GM18870 (cell line): ENCODE measurements around the gene ANK3.

Experiments
- ATAC-seq: cut with Tn5 transposase; IDR thresholded peaks from one replicate; pipeline ENCODE4 v1.9.1; 2021; ENCODE audit warnings: moderate library complexity; ENCODE audit not compliant: unreplicated experiment

The ANK3 gene

GRCh38 chr10:60286559-60286958 lies 103.1 kb downstream of the ANK3 start:
- no peak for ATAC-seq

GRCh38 chr10:60283397-60283796 lies 106.3 kb downstream of the ANK3 start:
- ATAC-seq: no peak

- ATAC-seq: peak; percentile 55
Measured at GRCh38 chr10:60282771-60283353, 106.8 kb downstream of the ANK3 start.

DNA sequence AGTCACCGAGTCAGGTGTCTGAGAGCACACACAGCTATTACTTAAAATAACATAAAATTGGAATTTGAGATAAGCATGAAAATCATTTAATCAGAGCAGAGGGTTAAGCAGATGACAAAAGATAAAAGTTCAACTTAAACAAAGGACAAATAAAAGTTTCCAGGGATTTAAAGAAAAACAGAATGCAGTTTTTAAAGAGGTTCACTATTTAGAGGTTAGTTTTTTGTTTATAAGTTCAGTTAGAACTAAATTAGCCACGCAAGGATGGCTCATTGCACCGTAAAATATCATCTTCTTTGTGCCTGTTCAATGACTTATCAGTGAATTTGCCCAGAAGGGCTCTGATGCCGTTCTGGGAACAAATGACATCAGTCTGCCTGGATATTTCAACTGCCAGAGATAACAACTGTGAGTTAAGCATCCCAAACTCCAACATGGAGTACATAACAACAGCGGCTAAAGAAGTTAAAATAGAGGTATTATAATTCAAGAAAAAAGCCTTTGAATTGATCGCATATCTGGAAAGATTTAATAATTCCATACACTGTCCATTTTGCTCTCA lies 107.8 kb downstream of the ANK3 start:
- ATAC-seq: no peak

GRCh38 chr10:60281331-60281730 lies 108.3 kb downstream of the ANK3 start:
- no peak for ATAC-seq

DNA sequence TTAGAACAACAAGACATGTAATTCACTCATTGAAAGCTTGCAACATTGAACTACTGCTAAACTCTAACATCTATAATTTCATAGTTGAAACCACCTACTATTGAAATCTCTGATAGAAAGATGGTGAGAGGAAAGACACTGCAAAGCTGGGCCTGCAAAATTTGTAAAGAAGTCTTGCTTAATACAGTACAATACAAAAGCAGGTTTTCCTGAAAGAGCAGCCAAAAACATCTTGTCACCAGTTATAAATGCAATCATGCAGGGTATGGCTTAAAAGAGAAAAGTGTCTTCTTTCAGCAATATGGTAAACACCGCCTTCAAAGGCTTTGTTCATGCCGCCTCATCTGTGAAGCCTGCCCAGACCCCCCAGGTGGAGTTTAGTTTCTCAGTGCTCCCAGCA lies 109.2 kb downstream of the ANK3 start:
- ATAC-seq: no peak

DNA sequence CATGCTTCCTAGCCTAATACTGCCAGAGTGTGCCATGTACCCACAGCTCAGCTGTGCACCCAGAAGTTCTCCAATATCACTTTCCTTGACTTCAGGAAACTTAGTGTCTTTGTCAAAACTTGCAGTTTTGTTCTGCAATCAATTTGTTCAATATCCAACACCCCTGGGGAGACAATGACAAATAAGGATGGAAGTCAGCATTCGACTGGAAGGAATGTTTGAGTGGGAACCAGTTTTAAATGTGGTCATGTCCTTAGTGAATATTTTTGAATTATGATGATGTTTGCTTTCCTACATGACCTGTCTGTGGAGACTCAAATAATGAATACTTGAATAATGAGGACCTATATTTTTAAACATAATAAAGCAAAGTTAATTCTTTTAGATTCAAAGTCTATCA lies 112.0 kb downstream of the ANK3 start:
- ATAC-seq: no peak

DNA sequence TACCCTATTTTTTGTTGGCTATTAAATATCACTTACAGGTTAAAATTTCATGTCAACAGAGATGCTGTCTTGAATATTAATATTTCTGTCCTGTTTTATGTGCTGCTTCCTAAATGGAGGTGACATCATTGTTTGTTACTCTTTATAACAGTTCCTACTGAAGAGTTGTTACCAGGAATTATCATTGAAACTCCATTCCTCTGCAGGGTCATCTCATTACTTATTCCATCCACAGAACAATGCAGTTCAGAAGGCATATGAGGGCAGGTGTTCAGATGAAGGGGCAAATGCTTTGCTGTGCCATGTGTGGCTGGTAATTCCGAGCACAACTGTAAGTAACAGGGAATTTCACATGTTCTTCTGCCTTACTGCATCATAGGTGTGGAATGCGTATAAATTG lies 113.4 kb downstream of the ANK3 start:
- ATAC-seq: no peak

GRCh38 chr10:60271319-60272040 lies 118.2 kb downstream of the ANK3 start:
- no peak for ATAC-seq

DNA sequence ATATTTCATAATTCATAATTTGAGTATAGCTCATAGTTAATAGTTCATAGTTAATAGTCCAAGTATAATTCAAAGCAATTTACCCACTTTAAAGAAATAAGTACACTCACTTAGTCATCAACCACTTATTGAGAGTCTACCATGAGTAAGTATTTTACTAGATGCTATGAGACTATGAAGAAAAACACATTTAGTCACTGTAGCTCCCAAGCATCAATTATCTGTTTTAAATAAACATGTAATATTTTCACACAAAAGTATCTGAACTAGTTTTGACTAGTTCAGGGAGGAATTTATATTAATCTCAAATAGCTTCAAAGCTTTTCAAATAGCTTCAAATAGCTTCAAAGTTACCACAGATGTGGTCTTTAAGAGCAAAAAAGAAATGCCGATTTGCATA lies 119.2 kb downstream of the ANK3 start:
- ATAC-seq: no peak

GRCh38 chr10:60267802-60268201 lies 121.9 kb downstream of the ANK3 start:
- no peak for ATAC-seq

- no peak for ATAC-seq
Measured at GRCh38 chr10:60266513-60266912, 123.2 kb downstream of the ANK3 start.

DNA sequence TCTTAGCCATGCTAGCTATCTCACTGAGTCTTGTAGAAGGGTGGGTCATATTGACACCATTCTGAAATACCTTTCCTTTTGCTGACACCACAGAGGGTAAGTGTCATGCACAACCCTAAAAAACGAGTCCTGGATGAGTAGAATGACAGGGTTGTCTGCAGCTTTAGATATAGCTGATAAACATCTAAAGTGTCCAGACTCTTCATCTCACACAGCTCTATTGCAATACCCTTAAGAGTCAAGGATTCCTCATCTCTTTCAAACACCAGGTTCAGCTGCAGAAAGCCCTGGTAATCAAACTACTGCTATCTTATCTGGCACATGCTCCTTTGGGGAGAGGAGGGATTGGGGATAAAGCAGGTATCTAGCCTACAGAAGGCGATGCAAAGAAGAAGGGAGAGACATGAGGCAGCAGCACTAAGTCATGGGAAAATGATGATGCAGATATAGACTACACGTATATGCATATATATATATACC lies 127.0 kb downstream of the ANK3 start:
- ATAC-seq: no peak

DNA sequence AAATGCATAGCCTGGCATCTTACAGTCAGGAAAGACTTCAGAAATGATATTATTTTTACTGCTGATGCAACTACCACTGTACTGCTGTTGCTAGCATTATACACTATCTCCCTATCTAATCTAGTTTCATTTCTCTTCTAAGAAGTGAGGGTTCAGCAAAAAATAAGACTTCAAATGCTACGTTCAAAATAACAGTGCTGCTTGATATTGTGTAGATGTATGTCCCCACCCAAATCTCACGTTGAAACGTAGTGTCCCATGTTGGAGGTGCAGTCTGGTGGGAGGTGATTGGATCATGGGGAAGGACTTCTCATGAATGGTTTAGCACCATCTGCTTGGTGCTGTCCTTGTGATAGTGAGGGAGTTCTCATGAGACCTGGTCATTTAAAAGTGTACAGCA lies 129.4 kb downstream of the ANK3 start:
- no peak for ATAC-seq

GRCh38 chr10:60258429-60258797 lies 131.3 kb downstream of the ANK3 start:
- no peak for ATAC-seq

DNA sequence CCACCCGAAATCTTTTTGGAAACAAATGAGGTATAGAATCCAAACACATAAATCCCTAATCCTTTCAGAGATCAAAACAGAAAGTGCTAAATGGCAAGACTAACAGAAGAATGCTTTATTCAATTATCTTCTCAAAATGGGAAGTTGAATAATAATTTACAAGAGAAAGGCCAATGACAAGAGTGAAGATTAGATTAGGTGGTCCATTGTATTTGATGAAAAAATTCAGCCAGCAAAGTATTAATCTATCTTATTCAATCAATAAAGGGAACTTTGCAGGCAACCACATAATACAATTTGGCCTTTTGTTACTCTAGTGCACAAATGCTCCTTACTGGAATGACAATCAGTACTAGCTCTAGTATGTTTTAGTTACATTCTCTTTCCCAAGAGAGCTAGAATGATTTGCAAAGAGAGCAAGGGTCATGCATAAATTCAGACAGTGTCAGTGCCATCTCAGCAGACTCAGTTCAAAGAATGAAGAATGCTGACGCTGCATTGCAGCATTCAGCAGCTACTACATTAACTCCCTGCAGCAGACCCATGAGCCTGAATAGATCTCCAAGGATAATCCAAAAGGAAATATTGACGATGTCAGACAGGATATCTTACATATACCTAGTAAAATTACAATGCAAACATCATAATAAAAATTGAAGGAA lies 131.8 kb downstream of the ANK3 start:
- ATAC-seq: no peak

- ATAC-seq: no peak
Measured at GRCh38 chr10:60254776-60255175, 134.9 kb downstream of the ANK3 start.

- ATAC-seq: no peak
Measured at GRCh38 chr10:60253484-60253883, 136.2 kb downstream of the ANK3 start.

DNA sequence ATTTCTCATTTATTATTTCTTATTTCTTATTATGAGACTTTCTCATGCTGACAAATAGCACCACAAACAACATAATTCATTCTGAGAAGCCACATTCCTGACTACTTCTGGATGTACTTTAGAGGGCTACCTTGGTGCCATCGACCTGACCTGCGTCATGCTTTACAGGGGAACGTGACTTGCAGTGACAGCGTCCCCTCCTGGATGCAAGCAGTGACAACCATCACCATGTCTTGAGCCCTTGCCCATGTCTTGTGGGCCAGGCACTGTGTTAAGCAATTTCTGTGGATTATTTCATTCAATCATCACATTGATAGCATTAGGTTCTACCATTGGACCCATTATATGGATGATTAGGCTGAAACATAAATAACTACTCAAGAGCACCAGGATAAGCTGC lies 137.0 kb downstream of the ANK3 start:
- no peak for ATAC-seq

GRCh38 chr10:60246382-60246781 lies 143.3 kb downstream of the ANK3 start:
- ATAC-seq: no peak

- no peak for ATAC-seq
Measured at GRCh38 chr10:60239228-60239627, 150.4 kb downstream of the ANK3 start.

DNA sequence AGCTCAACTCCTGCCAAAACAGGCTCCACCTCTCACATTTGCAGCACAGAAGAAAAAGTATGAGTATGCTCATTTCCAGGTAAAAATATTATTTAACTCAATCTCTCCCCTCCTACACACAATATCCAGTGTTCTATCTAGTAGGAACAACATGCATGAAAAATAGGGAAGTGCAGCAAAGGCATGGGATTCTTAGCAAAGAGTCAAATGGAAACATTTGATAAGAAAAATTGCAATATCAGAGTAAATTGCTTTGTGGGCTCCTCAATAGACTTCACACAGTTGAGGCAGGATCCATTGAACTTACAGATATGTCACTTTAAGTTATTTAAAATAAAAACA lies 150.9 kb downstream of the ANK3 start:
- ATAC-seq: no peak
